Activated naive CD8-positive, alpha-beta T cell treated with anti-CD3 and anti-CD28 coated beads, Interleukin-2, amount 50 U/mL, for 16 hours (primary cell): ENCODE measurements around the gene TMEM62.
"Not testable (repeated sequence)": the region's sequence is repeated elsewhere in the genome, so short reads cannot be mapped to it uniquely, and the experiment has no call there.

Experiments used
- DNase-seq: peaks from one replicate; pipeline ENCODE4 v3.0.0-alpha.2; 2020; ENCODE audit warnings: low read depth, low spot score

The TMEM62 gene

DNA sequence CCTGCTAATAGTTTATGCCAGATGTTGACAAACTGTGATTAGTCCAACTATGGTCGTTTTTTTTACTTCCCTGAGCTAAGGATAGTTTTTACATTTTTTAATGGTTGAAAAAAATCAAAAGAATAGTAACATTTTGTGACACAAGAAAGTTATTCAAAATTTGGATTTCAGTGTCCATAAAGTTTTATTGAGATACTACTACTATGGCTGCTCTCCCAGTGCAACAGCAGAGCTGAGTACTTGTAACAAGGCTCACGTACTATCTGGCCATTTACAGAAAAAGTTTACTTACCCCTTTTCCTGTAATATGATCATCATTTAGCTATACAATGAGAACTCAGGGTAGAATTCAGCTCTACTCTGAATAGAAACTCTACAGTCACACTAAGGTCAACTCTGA, 11.5 kb upstream of the TMEM62 start:
- no peak for DNase-seq

DNA sequence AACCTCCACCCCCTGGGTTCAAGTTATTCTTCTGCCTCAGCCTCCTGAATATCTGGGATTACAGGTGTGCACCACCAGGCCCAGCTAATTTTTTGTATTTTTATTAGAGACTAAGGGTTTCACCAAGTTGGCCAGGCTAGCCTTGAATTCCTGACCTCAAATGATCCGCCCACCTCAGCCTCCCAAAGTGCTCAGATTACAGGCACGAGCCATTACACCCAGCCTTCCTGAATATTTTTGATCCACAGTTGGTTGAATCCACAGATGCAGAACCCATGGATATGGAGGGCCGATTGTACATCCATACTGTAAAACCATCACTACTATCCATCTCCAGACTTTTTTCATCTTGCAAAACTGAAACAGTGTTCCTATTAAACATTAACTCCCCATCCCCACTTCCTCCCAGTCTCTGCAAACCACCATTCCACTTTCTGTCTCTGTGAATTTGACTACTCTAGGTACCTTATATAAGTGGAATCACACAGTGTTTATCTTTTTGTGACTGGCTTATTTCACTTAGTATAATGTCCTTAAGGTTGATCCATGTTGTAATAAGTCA, 8.2 kb upstream of the TMEM62 start:
- DNase-seq: no peak

DNA sequence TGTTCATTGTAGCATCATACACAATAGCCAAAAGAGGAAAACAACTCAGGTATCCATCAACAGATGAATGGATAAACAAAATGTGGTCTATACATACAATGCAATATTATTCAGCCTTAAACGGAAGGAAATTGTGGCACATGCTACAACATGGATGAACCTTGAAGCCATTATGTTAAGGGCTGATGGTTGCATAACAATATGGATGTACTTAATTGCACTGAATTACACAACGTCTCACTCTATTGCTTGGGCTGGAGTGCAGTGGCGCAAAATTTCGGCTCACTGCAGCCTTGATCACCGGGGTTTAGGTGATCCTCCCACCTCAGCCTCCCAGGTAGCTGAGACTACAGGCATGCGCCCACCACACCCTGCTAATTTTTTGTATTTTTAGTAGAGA, 7.0 kb upstream of the TMEM62 start:
- no peak for DNase-seq

DNA sequence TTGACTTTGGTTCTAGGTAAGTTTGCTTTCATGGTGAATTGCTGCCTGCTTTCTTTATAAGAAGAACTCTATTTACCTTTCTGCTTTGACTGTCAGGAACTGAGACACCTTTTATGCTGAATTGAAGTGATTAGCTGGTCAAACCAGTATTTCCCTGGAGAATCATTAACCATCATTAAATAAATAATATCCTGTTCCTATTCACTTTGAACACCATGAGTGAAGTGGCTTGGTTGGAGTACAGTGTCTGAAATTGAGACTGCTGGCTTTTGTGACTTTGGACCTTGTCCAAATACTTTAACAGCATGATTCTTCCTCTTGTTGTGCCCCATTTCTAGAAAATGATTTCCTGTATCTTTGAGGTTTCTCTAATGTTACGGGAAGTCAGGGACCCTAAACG, 5.6 kb upstream of the TMEM62 start:
- no peak for DNase-seq

DNA sequence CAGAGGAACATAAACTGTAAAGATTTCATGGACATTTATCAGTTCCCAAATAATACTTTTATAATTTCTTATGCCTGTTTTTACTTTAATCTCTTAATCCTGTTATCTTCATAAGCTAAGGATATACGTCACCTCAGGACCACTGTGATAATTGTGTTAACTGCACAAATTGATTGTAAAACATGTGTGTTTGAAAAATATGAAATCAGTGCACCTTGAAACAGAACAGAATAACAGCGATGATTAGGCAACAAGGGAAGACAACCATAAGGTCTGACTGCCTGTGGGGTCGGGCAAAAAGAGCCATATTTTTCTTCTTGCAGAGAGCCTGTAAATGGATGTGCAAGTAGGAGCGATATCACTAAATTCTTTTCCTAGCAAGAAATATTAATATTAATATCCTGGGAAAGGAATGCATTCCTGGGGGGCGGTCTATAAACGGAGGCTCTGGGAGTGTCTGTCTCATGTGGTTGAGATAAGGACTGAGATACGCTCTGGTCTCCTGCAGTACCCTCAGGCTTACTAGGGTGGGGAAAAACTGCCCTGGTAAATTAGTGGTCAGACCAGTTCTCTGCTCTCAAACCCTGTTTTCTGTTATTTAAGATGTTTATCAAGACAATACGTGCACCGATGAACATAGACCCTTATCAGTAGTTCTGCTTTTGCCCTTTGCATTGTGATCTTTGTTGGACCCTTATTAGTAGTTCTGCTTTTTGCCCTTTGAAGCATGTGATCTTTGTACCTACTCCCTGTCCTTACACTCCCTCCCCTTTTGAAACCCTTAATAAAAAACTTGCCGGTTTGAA, 5.0 kb upstream of the TMEM62 start:
- not testable (repeated sequence) for DNase-seq

DNA sequence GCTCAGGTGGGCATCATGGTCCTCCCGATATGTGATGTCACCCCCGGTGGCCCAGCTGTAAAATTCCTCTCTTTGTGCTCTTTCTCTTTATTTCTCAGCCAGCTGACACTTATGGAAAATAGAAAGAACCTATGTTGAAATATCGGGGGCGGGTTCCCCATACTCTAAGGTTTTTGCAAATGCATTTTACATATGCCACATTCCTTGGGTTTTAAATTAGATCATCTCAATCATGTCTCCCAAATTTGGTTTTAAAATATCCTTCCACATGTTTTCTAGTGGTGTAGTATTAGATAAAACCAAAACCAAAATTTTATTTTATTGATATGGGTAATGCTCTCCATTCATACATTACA, 4.4 kb upstream of the TMEM62 start:
- no peak for DNase-seq

DNA sequence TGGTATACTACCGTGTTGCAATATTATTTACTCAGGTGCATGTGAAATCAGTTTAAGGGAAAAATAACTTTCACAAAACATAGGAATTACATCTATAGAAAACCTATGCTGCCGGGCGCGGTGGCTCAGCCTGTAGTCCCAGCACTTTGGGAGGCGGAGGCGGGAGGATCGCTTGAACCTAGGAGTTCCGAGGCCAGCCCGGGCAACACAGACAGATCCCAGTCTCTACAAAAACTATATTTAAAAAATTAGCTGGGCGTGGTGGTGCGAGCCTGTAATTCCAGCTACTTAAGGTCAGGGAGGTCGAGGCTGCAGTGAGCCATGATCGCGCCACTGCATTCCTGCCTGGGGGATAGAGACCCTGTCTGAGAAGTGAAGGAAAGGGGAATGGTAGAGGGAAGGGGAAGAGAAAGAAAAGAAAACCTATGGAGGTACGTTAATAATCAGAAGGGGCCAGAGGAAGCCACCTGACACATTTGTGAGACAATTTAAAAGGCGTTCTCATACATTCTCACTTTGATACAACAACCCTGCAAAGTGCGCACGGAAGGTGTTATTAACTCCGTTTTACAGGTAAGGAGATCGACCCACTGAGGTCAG, 456 bp upstream of the TMEM62 start:
- DNase-seq: no peak

DNA sequence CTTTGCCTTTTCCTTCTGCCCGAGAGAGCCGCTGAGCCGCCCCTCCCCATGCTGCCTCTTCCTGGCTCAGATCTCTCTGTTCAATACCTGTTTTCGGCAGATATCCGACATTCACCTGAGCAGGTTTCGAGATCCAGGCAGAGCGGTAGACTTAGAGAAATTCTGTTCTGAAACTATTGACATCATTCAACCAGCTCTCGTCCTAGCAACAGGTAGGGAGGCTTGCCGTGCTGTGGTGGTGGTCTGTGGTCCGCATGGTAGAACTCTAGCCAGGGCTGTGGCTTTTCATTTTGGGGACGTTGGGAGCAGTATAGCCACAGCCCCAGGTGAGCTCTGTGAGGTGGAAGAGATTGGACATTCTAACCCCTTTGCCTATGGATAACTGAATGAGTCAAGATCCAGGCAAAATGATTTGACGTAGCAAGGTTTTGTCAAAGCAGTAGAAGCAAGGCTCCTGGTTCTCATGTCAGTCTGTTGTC, 810 bp downstream of the TMEM62 start:
- no peak for DNase-seq

DNA sequence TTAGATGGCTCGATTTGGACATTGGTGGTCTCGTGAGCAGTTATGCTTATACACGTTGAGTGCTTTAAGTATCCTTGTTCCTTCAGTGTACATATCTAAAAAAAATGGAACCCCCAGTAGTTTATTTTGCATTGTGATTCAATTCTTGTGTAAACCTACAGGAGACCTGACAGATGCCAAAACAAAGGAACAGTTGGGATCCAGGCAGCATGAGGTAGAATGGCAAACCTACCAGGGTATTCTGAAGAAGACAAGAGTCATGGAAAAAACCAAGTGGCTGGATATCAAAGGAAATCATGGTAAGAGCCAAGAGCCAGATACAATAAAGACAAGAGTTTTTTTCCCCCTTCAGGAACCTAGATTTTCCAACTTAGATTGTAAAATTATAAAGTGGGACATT, 2.0 kb downstream of the TMEM62 start:
- DNase-seq: no peak

DNA sequence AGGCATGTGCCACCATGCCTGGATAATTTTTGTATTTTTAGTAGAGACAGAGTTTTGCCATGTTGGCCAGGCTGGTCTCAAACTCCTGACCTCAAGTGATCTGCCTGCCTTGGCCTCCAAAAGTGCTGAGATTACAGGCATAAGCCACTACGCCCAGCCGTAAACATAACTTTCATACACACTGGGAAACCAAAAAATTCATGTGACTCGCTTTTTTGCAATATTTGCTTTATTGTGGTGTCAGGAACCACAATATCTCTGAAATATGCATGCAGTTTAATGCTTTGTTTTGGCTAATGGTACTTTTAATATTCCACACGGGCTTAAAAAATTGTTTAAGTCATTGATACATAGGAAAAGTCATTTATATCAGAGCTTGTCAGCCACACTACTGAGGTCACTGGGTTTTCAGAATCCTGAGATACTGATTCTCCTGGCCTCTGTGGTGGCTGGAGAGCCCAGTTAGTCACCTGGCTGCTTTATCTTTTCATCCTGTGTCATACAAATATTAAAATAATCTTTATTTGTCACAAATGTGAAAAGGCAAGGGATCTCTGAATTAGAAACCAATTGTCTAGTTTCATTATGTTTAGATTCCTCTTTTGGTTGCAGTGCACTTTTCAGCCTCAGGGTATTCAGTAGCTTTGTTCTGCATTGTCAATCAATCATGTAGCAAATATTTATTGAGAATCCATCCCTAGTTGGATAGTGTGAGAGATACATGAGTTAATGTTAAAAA, 10.0 kb downstream of the TMEM62 start:
- DNase-seq: no peak

DNA sequence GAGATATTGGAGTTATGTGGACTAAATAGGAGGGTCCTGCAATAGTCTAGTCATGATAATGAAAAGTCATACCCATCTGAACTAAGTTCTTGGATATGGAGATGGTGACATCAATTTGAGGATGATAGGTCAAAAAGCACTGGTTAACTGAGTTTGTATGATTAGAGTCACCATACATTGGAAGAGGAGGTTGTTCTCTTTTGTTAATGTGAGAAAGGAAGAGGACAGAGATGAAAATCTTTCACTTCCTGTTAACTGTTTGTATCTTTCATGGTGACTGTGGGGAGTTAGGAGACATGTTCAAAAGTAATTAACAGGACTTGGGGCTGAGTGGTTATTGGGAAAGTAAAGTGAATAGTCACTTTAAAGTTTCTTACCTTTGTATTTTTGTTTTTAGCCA, 11.1 kb downstream of the TMEM62 start:
- no peak for DNase-seq

DNA sequence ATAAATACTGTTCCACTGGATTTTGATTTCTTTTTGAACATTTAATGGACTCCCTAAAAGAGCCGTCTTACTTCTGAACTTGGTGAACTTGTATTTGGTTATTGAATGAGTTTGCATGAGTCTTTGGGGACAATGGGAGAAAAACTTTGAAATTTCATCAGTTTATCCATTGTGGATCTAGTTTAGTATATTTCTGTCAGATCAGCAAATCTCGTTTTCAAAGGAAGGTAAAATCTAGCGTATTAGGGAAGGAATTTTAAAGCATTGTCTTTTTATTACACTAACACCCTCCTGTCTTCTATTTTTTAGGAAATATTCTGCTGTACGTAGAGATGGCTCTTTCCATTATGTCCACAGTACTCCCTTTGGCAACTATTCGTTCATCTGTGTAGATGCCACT, 12.8 kb downstream of the TMEM62 start:
- DNase-seq: no peak

DNA sequence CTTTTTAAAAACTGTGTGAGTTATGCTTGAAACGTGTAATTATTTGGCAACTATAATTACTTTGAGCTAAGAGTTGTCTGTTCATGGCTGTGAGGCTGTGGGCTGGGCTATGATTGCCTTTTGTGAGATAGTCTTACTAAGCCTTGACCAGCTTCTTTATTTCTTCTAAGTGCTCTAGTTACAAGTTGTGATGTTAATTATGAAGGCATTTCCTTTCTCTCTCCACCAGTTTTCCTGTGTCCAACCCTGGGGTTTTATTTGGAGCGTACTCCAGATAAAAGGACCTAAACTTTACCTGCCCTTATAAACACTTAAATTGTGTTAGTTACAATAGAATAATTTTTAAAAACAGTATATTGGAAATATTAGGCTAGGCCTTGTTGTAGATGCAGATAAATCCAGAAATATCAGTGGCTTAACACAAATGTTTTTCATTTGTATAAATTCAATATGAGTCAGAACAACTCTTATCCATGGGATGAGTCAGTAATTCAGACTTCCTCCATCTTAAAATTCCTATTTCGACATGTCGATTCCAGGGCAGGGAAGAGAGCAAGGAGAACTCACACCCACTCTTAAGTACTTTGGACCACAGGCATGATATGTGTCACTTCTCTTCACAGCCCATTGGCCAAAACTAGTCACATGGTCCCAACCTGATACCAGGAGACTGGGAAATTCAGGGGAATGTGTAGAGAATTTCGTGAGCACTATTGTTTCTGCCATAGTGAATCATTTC, 17.0 kb downstream of the TMEM62 start:
- no peak for DNase-seq

DNA sequence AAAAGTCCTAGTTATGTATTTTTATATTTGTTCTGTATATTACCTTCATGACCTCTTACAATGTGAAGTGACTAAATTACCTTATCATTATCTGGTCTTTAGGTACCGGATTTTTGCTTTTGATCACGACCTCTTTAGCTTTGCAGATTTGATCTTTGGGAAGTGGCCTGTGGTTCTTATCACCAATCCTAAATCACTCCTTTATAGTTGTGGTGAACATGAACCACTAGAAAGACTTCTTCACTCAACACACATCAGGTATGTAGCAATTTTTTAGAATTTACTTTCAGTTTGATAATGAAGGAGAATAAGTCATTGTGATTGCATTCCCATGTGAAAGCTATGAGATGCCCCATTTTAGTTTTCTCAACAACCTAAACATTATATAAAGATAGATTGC, 18.3 kb downstream of the TMEM62 start:
- no peak for DNase-seq

DNA sequence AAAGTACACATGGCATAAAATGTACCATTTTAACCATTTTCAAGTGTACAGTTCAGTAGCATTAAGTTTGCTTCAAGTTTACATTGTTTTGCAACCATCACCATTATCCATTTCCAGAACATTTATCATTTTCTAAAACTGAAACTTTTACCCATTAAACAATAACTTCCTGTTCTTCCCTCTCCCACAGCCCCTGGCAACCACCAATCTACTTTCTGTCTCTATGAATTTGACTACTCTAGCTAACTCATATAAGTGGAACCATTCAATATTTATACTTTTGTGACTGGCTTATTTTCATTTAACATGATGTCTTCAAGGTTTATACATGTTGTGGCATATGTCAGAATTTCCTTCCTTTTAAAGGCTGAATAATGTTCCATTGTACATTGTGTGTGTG, 19.9 kb downstream of the TMEM62 start:
- no peak for DNase-seq

DNA sequence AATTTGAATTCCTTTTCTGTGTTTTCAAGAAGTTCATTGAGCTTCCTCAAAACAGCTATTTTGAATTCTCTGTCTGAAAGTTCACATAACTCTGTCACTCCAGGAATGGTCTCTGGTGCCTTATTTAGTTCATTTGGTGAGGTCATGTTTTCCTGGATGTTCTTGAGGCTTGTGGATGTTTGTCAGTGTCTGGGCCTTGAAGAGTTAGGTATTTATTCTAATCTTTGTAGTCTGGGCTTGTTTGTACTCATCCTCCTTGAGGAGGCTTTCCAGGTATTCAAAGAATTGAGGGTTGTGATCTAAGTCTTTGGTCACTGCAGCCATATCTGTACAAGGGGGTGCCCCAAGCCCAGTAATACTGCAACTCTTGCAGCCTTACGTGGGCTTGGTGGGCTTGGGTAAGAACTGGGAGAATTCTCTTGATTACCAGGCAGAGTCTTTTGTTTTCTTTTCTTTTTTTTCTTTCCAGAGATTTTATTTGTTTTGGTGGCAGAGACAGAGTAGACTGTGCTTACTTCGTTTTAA, 32.5 kb downstream of the TMEM62 start:
- no peak for DNase-seq

DNA sequence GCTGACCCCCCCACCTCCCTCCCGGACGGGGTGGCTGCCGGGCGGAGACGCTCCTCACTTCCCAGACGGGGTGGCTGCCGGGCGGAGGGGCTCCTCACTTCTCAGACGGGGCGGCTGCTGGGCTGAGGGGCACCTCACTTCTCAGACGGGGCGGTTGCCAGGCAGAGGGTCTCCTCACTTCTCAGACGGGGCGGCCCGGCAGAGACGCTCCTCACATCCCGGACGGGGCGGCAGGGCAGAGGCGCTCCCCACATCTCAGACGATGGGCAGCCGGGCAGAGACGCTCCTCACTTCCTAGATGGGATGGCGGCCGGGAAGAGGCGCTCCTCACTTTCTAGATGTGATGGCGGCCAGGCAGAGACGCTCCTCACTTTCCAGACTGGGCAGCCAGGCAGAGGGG, 33.9 kb downstream of the TMEM62 start:
- DNase-seq: not testable (repeated sequence)

DNA sequence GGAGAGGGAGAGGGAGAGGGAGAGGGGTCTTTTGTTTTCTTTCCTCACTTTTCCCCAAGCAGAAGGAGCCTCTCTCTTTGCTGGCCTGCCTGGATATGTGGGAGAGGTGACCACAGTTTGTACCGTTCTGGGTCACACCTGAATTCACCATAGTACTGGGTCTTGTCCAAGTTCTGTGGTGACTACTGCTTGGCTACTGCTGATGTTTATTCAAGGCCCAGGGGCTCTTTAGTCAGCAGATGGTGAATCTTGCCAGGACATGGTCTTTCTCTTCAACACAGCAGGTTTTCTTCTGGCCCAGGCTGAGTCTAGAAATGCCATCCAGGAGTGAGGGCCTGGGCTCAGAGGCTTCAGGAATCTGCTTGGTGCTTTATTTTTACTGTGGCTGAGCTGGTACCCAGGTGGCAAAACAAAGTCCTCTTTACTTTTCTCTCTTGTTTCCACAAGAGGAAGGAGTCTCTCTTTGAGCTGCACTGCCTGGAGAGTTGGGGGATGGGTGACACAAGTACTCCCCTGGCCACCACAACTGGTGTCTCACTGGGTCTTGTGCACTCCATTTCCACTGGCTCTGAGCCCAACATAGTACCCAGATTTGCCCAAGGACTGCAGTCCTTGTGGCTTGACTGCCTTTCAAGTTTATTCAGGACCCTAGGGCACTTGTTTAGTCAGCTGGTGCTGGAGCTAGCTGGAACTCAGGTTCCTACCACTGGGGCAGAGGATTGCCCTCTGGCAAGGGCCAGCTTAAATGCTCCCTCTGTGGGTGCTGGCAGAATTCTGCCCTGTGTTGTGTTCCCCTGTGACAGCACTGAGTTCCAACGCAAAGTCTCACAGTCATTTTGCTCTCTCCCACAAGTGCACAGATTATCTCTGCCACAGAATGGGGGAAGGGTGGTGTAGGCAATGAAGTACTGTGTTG, 35.1 kb downstream of the TMEM62 start:
- DNase-seq: no peak

DNA sequence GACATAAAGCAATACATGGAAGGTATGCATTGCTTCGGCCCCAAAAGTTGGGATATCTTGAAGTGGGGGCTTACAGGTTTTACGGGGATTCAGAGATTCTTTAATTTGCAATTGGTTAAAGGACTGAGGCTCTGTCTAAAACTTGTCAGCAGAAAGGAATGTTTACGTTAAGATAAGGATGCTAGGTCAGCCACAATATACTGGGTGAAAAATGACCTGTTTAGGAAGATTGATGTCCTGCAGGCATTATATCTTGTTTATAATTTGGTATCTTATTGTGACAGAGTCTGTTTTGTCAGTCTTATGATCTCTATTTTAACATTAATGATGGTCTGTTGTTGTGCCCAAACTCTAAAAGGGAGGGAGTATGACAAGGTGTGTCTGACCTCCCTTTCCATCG, 36.5 kb downstream of the TMEM62 start:
- no peak for DNase-seq

DNA sequence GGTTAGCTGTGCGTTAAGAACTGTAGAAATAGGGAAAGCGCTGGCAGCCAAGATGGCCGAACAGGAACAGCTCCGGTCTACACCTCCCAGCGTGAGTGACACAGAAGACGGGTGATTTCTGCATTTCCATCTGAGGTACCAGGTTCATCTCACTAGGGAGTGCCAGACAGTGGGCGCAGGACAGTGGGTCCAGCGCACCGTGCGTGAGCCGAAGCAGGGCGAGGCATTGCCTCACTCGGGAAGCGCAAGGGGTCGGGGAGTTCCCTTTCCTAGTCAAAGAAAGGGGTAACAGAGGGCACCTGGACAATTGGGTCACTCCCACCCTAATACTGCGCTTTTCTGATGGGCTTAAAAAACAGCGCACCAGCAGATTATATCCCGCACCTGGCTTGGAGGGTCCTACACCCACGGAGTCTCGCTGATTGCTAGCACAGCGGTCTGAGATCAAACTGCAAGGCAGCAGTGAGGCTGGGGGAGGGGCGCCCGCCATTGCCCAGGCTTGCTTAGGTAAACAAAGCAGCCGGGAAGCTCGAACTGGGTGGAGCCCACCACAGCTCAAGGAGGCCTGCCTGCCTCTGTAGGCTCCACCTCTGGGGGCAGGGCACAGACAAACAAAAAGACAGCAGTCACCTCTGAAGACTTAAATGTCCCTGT, 42.4 kb downstream of the TMEM62 start:
- DNase-seq: not testable (repeated sequence)
